ENCODE results near the gene NGRN. TPM values are rescaled to one million over a fixed set of nuclear protein-coding genes. Genes with fewer than 3 reads are reported as not detected.

Gene NGRN
- total and polyA plus RNA-seq, 2 experiments from 2014 or later: 88.9 to 131 TPM

DNA sequence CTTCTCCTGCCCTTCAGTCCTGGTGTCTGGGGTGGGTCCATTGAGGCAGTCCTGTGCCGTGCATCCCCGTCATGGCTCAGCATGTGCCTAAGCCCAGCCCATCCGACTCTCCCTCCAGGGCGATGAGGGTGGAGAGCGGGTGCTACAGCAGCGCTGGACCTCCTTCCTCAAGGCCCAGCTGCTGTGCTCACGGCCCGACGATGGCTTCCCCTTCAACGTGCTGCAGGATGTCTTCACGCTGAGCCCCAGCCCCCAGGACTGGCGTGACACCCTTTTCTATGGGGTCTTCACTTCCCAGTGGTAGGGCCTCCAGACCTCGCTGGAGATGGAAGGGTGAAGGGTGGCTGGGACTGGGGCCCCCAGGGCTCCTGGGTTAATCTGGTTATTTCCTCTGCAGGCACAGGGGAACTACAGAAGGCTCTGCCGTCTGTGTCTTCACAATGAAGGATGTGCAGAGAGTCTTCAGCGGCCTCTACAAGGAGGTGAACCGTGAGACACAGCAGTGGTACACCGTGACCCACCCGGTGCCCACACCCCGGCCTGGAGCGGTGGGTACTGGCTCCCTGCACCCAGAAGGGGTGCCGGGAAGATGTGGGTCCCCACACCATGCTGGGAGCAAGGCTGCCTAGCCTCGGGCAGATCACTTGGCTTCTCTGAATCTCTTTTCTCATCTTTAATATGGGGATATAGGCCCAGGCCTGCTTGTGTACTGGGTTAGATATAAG, 41.9 kb upstream of the NGRN start:
- Histone ChIP-seq H3K79me2 (replicated peaks; ENCODE audit: insufficient read depth) (no peaks in the 10 kb centered on the region), H2AFZ (no peak overlapping the region), H3K36me3 (ENCODE audit: insufficient read depth) (peaks cover 9% of the 10 kb centered on the region), H3K4me2 (no peak overlapping the region), H3K27me3 (ENCODE audit: insufficient read depth) (no peaks in the 10 kb centered on the region), H3K4me1 (ENCODE audit: insufficient read depth) (no peaks in the 10 kb centered on the region; the same call in 1 of the 2 replicates), H4K20me1 (replicated peaks; ENCODE audit: insufficient read depth) (no peaks in the 10 kb centered on the region; the same call in 1 of the 2 replicates), H3K27ac (ENCODE audit: low read depth) (no peak overlapping the region), H3F3A (replicated peaks; ENCODE audit: low read depth) (no peaks in the 10 kb centered on the region), H3K9me2 (ENCODE audit: insufficient read depth) (no peaks in the 10 kb centered on the region), H3K4me3 (no peak overlapping the region)
- H3K9me3 Mint-ChIP-seq: no peaks in the 10 kb centered on the region
- H3K36me3 Mint-ChIP-seq (ENCODE audit: low read depth): peaks cover 26% of the 10 kb centered on the region
- H3K27me3 Mint-ChIP-seq (ENCODE audit: insufficient read depth, low read depth, poor library complexity): peaks cover 7% of the 10 kb centered on the region
- no peak for TF ChIP-seq EZH2 (IDR thresholded peaks at IDR 0.05; ENCODE audit: low read depth, unreplicated experiment)
- TF ChIP-seq EZH2phosphoT487 (IDR thresholded peaks at IDR 0.05; ENCODE audit: unreplicated experiment): no peak
- no peak for TF ChIP-seq ZNF114 (CRISPR knock-in tag; IDR thresholded peaks at IDR 0.05)
- TF ChIP-seq, protein P1, sequence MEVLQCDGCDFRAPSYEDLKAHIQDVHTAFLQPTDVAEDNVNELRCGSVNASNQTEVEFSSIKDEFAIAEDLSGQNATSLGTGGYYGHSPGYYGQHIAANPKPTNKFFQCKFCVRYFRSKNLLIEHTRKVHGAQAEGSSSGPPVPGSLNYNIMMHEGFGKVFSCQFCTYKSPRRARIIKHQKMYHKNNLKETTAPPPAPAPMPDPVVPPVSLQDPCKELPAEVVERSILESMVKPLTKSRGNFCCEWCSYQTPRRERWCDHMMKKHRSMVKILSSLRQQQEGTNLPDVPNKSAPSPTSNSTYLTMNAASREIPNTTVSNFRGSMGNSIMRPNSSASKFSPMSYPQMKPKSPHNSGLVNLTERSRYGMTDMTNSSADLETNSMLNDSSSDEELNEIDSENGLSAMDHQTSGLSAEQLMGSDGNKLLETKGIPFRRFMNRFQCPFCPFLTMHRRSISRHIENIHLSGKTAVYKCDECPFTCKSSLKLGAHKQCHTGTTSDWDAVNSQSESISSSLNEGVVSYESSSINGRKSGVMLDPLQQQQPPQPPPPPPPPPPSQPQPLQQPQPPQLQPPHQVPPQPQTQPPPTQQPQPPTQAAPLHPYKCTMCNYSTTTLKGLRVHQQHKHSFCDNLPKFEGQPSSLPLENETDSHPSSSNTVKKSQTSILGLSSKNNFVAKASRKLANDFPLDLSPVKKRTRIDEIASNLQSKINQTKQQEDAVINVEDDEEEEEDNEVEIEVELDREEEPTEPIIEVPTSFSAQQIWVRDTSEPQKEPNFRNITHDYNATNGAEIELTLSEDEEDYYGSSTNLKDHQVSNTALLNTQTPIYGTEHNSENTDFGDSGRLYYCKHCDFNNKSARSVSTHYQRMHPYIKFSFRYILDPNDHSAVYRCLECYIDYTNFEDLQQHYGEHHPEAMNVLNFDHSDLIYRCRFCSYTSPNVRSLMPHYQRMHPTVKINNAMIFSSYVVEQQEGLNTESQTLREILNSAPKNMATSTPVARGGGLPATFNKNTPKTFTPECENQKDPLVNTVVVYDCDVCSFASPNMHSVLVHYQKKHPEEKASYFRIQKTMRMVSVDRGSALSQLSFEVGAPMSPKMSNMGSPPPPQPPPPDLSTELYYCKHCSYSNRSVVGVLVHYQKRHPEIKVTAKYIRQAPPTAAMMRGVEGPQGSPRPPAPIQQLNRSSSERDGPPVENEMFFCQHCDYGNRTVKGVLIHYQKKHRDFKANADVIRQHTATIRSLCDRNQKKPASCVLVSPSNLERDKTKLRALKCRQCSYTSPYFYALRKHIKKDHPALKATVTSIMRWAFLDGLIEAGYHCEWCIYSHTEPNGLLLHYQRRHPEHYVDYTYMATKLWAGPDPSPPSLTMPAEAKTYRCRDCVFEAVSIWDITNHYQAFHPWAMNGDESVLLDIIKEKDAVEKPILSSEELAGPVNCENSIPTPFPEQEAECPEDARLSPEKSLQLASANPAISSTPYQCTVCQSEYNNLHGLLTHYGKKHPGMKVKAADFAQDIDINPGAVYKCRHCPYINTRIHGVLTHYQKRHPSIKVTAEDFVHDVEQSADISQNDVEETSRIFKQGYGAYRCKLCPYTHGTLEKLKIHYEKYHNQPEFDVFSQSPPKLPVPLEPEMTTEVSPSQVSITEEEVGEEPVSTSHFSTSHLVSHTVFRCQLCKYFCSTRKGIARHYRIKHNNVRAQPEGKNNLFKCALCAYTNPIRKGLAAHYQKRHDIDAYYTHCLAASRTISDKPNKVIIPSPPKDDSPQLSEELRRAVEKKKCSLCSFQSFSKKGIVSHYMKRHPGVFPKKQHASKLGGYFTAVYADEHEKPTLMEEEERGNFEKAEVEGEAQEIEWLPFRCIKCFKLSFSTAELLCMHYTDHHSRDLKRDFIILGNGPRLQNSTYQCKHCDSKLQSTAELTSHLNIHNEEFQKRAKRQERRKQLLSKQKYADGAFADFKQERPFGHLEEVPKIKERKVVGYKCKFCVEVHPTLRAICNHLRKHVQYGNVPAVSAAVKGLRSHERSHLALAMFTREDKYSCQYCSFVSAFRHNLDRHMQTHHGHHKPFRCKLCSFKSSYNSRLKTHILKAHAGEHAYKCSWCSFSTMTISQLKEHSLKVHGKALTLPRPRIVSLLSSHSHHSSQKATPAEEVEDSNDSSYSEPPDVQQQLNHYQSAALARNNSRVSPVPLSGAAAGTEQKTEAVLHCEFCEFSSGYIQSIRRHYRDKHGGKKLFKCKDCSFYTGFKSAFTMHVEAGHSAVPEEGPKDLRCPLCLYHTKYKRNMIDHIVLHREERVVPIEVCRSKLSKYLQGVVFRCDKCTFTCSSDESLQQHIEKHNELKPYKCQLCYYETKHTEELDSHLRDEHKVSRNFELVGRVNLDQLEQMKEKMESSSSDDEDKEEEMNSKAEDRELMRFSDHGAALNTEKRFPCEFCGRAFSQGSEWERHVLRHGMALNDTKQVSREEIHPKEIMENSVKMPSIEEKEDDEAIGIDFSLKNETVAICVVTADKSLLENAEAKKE (CRISPR knock-in tag; IDR thresholded peaks at IDR 0.05): no peak
- no peak for TF ChIP-seq STAT1 (IDR thresholded peaks at IDR 0.05; ENCODE audit: unreplicated experiment)
- TF ChIP-seq, protein P2, sequence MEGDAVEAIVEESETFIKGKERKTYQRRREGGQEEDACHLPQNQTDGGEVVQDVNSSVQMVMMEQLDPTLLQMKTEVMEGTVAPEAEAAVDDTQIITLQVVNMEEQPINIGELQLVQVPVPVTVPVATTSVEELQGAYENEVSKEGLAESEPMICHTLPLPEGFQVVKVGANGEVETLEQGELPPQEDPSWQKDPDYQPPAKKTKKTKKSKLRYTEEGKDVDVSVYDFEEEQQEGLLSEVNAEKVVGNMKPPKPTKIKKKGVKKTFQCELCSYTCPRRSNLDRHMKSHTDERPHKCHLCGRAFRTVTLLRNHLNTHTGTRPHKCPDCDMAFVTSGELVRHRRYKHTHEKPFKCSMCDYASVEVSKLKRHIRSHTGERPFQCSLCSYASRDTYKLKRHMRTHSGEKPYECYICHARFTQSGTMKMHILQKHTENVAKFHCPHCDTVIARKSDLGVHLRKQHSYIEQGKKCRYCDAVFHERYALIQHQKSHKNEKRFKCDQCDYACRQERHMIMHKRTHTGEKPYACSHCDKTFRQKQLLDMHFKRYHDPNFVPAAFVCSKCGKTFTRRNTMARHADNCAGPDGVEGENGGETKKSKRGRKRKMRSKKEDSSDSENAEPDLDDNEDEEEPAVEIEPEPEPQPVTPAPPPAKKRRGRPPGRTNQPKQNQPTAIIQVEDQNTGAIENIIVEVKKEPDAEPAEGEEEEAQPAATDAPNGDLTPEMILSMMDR (conservative IDR thresholded peaks at IDR 0.05; ENCODE audit: low read depth in 2 of 2): no peak
- TF ChIP-seq, protein P3, sequence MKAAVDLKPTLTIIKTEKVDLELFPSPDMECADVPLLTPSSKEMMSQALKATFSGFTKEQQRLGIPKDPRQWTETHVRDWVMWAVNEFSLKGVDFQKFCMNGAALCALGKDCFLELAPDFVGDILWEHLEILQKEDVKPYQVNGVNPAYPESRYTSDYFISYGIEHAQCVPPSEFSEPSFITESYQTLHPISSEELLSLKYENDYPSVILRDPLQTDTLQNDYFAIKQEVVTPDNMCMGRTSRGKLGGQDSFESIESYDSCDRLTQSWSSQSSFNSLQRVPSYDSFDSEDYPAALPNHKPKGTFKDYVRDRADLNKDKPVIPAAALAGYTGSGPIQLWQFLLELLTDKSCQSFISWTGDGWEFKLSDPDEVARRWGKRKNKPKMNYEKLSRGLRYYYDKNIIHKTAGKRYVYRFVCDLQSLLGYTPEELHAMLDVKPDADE (IDR thresholded peaks at IDR 0.05): no peak
- no peak for TF ChIP-seq POLR2AphosphoS5 (IDR thresholded peaks at IDR 0.05; ENCODE audit: low read depth)
- TF ChIP-seq, protein P4, sequence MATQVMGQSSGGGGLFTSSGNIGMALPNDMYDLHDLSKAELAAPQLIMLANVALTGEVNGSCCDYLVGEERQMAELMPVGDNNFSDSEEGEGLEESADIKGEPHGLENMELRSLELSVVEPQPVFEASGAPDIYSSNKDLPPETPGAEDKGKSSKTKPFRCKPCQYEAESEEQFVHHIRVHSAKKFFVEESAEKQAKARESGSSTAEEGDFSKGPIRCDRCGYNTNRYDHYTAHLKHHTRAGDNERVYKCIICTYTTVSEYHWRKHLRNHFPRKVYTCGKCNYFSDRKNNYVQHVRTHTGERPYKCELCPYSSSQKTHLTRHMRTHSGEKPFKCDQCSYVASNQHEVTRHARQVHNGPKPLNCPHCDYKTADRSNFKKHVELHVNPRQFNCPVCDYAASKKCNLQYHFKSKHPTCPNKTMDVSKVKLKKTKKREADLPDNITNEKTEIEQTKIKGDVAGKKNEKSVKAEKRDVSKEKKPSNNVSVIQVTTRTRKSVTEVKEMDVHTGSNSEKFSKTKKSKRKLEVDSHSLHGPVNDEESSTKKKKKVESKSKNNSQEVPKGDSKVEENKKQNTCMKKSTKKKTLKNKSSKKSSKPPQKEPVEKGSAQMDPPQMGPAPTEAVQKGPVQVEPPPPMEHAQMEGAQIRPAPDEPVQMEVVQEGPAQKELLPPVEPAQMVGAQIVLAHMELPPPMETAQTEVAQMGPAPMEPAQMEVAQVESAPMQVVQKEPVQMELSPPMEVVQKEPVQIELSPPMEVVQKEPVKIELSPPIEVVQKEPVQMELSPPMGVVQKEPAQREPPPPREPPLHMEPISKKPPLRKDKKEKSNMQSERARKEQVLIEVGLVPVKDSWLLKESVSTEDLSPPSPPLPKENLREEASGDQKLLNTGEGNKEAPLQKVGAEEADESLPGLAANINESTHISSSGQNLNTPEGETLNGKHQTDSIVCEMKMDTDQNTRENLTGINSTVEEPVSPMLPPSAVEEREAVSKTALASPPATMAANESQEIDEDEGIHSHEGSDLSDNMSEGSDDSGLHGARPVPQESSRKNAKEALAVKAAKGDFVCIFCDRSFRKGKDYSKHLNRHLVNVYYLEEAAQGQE (IDR thresholded peaks at IDR 0.05; ENCODE audit: unreplicated experiment): no peak
- no peak for TF ChIP-seq ZNF331 (CRISPR knock-in tag; IDR thresholded peaks at IDR 0.05; ENCODE audit: low read depth)
- TF ChIP-seq NANOG (IDR thresholded peaks at IDR 0.05; ENCODE audit: borderline replicate concordance): no peak
- no peak for TF ChIP-seq JUNB (IDR thresholded peaks at IDR 0.05; ENCODE audit: unreplicated experiment)
- TF ChIP-seq CREB1 (CRISPR knock-in tag; IDR thresholded peaks at IDR 0.05; ENCODE audit: low read depth): no peak
- no peak for ATAC-seq
- H3K4me3 Mint-ChIP-seq: no peak overlapping the region
- H3K27ac Mint-ChIP-seq: no peak overlapping the region
- no peak for DNase-seq (ENCODE audit: low spot score)
- H3K4me1 Mint-ChIP-seq: peaks cover 7% of the 10 kb centered on the region
